ENCODE results near the gene NLGN2. TPM values are rescaled to one million over a fixed set of nuclear protein-coding genes. Genes with fewer than 3 reads are reported as not detected.

Gene NLGN2
- total and polyA plus RNA-seq, 2 experiments from 2014 or later = 14.4 to 38.7 TPM

- TF ChIP-seq REST (IDR thresholded peaks at IDR 0.05; ENCODE audit: unreplicated experiment) = no peak
- no peak for TF ChIP-seq ZNF331 (CRISPR knock-in tag; IDR thresholded peaks at IDR 0.05; ENCODE audit: low read depth)
- TF ChIP-seq EZH2 (IDR thresholded peaks at IDR 0.05; ENCODE audit: low read depth, unreplicated experiment) = no peak
- no peak for TF ChIP-seq ZNF114 (CRISPR knock-in tag; IDR thresholded peaks at IDR 0.05)
- no peak for TF ChIP-seq CTCF (conservative IDR thresholded peaks at IDR 0.05; ENCODE audit: low read depth in 2 of 2)
These were observed 36.1 kb downstream of the NLGN2 start (continued) for GRCh38 chr17:7443499-7444485.

- peak within 1 kb of the TSS; percentile 97 for H2AFZ ChIP-seq
- DNase-seq (ENCODE audit: low spot score) (peak; percentile 96), ATAC-seq (peak; percentile 69)
- H3K27ac Mint-ChIP-seq = peak within 1 kb of the TSS; percentile 96
- no peaks in the 10 kb centered on the region; the same call in 2 of the 3 replicates for H3K9me3 Mint-ChIP-seq
- peaks cover 9% of the 10 kb centered on the region; the same call in 2 of the 3 replicates for H3K36me3 Mint-ChIP-seq (ENCODE audit: low read depth)
- H3F3A ChIP-seq (replicated peaks; ENCODE audit: low read depth) = peaks cover 39% of the 10 kb centered on the region
- peaks cover 41% of the 10 kb centered on the region for H3K4me1 ChIP-seq (ENCODE audit: insufficient read depth)
- H3K36me3 ChIP-seq (ENCODE audit: insufficient read depth) = no peaks in the 10 kb centered on the region
- H3K4me1 Mint-ChIP-seq = peaks cover 34% of the 10 kb centered on the region
- peaks cover 39% of the 10 kb centered on the region for H3K27me3 Mint-ChIP-seq (ENCODE audit: insufficient read depth, low read depth, poor library complexity)
- peak within 1 kb of the TSS; percentile 90 for H3K4me3 ChIP-seq
- H3K27ac ChIP-seq (ENCODE audit: low read depth) = peak within 1 kb of the TSS; percentile 90
- peak within 1 kb of the TSS; percentile 91 for H3K4me3 Mint-ChIP-seq
- peaks cover 38% of the 10 kb centered on the region for H3K27me3 ChIP-seq (ENCODE audit: insufficient read depth)
- H3K4me2 ChIP-seq = peak within 1 kb of the TSS; percentile 99
- 0 out of 2 replicates have a peak, but pooled peaks cover 3% of the 10 kb centered on the region for H4K20me1 ChIP-seq (replicated peaks; ENCODE audit: insufficient read depth)
- H3K79me2 ChIP-seq (replicated peaks; ENCODE audit: insufficient read depth) = no peaks in the 10 kb centered on the region
- H3K9me2 ChIP-seq (ENCODE audit: insufficient read depth) = no peaks in the 10 kb centered on the region
- TF ChIP-seq EZH2 (IDR thresholded peaks at IDR 0.05; ENCODE audit: low read depth, unreplicated experiment) = no peak
- peak in 1 of 2 experiments; percentile 37; a peak in 2 of 4 replicates for TF ChIP-seq CTCF (conservative IDR thresholded peaks at IDR 0.05; ENCODE audit: low read depth in 2 of 2)
- no peak for TF ChIP-seq ZNF331 (CRISPR knock-in tag; IDR thresholded peaks at IDR 0.05; ENCODE audit: low read depth)
- TF ChIP-seq ETS1 (IDR thresholded peaks at IDR 0.05) = no peak
These were observed 37.3 kb downstream of the NLGN2 start, which contains the start of gene CHRNB1 for GRCh38 chr17:7444682-7445618. Gene CHRNB1, plus strand, starts transcription at chr17:7445061. Its CDS starts 67 bp downstream, at chr17:7445128.

All from GM23338 (cell line).